Left renal cortex interstitium (tissue), 4 donors: Measurements from ENCODE around the gene RDH16. TPM values are rescaled to one million over a fixed set of nuclear protein-coding genes. Genes with fewer than 3 reads are reported as not detected.

Experiments used
- DNase-seq, 4 donors: peaks; one replicate each; pipeline ENCODE4 v3.0.0-alpha.2; 2013; ENCODE audit warnings: low read depth in 4 of 4, low spot score in 2 of 4, missing footprints in 1 of 4
- polyA plus RNA-seq, 4 donors: library from polyadenylated mRNA; unstranded; fragments of 120-200 nt; gene quantifications; one replicate each; pipeline ENCODE4 v1.2.1, GENCODE V29; 2013; ENCODE audit not compliant: insufficient read length in 4 of 4

Gene RDH16, protein sequence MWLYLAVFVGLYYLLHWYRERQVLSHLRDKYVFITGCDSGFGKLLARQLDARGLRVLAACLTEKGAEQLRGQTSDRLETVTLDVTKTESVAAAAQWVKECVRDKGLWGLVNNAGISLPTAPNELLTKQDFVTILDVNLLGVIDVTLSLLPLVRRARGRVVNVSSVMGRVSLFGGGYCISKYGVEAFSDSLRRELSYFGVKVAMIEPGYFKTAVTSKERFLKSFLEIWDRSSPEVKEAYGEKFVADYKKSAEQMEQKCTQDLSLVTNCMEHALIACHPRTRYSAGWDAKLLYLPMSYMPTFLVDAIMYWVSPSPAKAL
- polyA plus RNA-seq, result 1 to 10 TPM in 2 of 4 donors, under 1 TPM in 2; 0.34 to 1.6 (median 0.85) TPM

DNA sequence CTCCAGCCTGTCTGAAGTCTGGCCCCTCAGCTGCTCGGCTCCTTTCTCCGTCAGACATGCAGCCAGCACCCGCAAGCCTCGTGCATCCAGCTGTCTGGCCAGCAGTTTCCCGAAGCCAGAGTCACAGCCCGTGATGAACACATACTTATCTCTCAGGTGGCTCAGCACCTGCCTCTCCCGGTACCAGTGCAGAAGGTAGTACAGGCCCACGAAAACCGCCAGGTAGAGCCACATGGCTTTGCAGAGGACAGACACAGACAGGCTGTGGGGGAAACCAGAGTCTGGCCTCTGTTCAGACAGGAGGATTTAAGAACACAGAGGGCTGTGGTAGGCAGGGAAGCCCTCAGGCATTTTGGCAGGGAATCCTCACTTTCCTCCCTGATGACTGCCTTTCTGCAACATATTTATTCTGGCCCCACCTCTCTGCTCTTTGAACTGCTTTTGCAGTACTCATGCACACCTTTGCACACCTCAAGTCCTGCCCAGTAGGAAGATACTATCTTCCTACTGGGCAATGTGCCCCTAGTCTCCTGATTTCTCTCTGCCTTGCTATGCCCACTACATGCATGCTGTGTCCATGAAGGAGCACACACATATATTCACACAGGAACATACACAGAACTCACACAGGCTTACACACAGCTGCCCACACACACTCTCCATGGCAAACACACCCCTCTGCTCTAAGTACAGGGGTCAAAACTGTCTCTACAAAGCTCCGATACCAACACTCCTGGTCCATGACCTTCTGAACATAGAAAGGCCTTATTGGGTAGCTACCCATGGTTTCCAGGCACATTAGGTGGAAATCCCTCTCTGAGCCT lies at the start of gene RDH16:
RDH16 (minus strand) TSS at position 380 of the 824 bp plus-strand sequence; CDS start at position 234, 146 bp downstream.
- DNase-seq, result no peak

GRCh38 chr12:57006809-57007475 lies 49.5 kb upstream of the RDH16 start:
- DNase-seq, result no peak

- peak in 1 of 4 donors; percentile 37 for DNase-seq
Measured at GRCh38 chr12:57005980-57006808, 48.8 kb upstream of the RDH16 start, which contains the start of gene ZBTB39. ZBTB39 (minus strand) TSS chr12:57006546; CDS start chr12:57004917, 1,629 bp downstream.

GRCh38 chr12:57004651-57005050 lies 47.2 kb upstream of the RDH16 start:
- DNase-seq, result no peak

GRCh38 chr12:57003395-57003794 lies 46.0 kb upstream of the RDH16 start:
- no peak for DNase-seq

- no peak for DNase-seq
Measured at GRCh38 chr12:57001448-57001906, 44.1 kb upstream of the RDH16 start.

DNA sequence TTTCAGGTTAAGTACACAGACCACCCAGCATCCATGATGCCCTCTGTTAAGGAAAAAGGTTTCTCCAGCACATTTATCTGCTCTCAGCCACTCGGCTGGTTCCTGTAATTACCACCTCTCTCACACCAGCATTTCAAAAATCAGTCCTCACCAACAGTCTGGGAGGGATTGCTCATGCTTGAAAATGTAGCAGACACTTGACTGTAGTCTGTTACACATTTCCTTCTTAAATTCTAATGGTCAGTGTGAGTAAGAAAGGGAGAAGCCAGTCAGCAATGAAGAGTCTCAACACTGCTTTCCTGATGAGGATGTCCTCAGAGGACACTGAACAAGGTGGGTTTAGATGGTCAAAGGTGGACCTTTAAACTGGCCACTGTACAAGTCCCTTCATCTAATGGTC lies 43.0 kb upstream of the RDH16 start:
- DNase-seq, result no peak

- DNase-seq, result no peak
Measured at GRCh38 chr12:56999456-56999855, 42.0 kb upstream of the RDH16 start.

DNA sequence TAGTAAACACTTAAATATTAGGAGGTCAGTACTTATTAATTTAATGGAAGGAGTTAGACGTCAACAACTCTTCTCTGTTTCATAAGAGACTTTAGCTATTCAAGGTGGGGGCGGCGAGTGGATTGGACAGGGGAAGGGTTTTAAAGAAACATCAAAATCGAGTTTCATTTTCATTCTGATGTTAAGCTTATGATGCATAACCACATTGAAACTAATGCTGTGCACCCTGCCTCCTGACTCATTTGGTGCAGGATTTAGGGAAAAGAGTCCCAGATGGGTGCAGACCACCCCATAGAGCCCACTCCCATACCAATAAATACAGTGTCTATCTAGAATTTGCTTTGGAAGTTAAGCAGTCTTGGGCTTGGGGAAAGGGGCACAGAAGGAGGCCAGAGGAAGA lies 41.6 kb upstream of the RDH16 start:
- DNase-seq, result no peak

DNA sequence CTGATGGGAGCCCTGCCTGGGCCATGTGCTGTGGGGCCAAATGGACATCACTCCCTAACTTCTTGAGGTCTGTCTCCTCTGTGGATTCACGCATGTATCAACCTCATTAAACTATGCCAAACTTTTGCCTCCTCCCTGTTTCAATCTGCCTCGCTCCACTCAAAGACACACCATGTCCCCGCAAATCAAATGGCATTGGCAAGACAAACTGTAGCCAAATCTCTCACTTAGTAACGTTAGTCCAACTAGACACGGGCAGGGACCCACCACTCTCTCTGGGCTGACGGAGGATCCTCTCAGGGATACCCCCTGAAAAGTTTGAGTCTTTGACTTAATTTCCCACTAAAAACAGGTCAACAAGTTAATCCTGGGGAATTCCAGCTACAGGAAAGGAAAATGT lies 40.9 kb upstream of the RDH16 start:
- DNase-seq, result no peak

- no peak for DNase-seq
Measured at GRCh38 chr12:56996793-56997545, 39.6 kb upstream of the RDH16 start.

GRCh38 chr12:56995930-56996496 lies 38.6 kb upstream of the RDH16 start:
- DNase-seq, result no peak

DNA sequence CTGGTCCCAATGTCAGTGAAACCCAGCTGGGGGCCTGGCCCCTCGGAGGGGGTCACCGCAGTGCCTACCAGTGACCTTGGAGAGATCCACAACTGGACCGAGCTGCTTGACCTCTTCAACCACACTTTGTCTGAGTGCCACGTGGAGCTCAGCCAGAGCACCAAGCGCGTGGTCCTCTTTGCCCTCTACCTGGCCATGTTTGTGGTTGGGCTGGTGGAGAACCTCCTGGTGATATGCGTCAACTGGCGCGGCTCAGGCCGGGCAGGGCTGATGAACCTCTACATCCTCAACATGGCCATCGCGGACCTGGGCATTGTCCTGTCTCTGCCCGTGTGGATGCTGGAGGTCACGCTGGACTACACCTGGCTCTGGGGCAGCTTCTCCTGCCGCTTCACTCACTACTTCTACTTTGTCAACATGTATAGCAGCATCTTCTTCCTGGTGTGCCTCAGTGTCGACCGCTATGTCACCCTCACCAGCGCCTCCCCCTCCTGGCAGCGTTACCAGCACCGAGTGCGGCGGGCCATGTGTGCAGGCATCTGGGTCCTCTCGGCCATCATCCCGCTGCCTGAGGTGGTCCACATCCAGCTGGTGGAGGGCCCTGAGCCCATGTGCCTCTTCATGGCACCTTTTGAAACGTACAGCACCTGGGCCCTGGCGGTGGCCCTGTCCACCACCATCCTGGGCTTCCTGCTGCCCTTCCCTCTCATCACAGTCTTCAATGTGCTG lies 38.0 kb upstream of the RDH16 start:
- DNase-seq, result no peak

GRCh38 chr12:56994231-56994746 lies 36.9 kb upstream of the RDH16 start:
- no peak for DNase-seq

DNA sequence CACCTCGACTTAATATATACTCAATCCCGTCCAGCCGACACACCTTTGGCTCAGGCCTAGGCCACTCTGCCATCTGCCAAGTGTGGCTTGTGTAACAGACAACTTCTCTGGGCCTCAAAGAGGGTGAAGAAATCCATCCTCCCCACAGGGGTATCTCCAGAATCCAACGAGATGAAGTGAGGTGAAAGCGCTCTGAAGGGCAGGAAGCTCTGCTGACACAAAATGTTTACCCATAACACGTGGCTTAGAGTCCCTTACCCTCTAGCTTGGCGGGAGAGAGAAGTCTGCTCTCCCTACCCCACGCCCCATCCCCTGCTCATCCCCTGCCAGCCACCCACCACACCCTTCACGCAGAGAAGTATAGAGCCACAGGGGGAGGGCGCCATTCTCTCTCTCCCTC lies 35.9 kb upstream of the RDH16 start:
- DNase-seq, result no peak

- DNase-seq, result no peak
Measured at GRCh38 chr12:56991319-56992246, 34.2 kb upstream of the RDH16 start.

- no peak for DNase-seq
Measured at GRCh38 chr12:56990648-56991318, 33.4 kb upstream of the RDH16 start.
